NOMO-1 treated with dmso at 0.1 percent for 144 hours (cell line): ENCODE measurements around the gene FGFRL1.
"Not testable (repeated sequence)": the region's sequence is repeated elsewhere in the genome, so short reads cannot be mapped to it uniquely, and the experiment has no call there.

Experiments
- DNase-seq: peaks from one replicate; lab custom pipeline; 2025; ENCODE audit not compliant: unreplicated experiment; lab: John Stamatoyannopoulos, UW

Gene FGFRL1

DNA sequence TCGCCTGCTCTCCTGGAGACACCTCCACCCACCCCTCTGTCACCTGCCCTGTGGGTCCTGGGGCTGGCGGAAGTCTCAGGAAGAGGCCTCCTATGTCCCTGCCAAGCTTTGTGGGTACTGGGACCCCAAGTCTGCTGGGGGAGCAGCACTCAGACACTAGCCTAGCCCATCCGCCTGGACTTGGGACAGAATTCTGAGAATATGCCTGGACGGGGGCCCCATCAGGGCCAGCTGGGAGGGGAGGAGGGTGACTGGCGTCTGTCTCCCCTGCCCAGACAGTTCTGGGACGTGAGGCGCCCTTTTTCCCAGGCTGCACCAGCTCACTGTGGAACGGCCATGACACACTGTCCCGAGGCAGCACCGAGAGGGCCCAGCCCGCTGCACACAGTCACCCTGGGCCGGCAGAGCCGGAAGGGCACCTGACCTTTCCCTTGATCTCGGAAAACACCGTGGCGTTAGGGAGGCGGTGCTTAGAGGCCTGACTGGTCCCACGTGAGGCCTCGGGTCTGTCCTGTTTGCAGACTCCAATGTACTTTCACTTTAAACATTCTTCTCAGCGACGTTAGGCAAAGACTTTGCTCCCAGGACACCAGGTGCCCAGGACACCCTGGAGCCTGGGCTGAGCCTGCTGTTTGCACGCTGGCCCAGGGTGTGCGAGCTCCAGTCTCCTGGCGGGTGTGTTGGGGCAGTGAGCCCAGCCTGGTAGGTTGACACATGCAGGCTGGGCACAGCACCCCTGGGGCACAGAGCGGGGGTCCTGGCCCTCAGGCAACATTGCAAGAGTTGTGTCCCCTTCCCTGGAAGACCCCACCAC, 18.9 kb upstream of the FGFRL1 start:
- DNase-seq: no peak

- DNase-seq: no peak
These were observed 18.1 kb upstream of the FGFRL1 start, which contains the start of gene SLC26A1 for GRCh38 chr4:993111-994029. TSS of gene SLC26A1 (minus strand) at chr4:993404. CDS start at chr4:991703, 1,701 bp downstream.

- no peak for DNase-seq
These were observed 16.0 kb upstream of the FGFRL1 start for GRCh38 chr4:995311-996026.

GRCh38 chr4:996030-996996, 15.1 kb upstream of the FGFRL1 start:
- no peak for DNase-seq

DNA sequence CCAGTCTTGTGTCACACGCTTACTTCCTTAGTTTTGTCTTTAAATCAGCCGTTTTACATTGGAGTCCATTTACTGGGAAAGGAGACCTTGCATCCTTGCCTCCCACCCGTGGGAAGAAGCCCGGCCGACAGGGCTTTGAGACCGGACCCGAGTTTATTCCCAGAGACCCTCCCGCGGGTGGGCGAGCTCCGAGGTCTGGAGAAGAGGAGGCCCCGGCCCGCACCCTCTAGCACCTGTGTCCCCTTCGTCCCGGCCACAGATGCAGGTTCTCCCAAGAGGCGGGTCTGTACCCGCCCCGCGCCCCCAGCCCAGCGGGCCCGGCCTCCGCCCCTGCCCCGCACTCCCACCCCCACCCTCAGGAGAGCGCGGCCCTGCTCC, 14.4 kb upstream of the FGFRL1 start:
- DNase-seq: no peak

DNA sequence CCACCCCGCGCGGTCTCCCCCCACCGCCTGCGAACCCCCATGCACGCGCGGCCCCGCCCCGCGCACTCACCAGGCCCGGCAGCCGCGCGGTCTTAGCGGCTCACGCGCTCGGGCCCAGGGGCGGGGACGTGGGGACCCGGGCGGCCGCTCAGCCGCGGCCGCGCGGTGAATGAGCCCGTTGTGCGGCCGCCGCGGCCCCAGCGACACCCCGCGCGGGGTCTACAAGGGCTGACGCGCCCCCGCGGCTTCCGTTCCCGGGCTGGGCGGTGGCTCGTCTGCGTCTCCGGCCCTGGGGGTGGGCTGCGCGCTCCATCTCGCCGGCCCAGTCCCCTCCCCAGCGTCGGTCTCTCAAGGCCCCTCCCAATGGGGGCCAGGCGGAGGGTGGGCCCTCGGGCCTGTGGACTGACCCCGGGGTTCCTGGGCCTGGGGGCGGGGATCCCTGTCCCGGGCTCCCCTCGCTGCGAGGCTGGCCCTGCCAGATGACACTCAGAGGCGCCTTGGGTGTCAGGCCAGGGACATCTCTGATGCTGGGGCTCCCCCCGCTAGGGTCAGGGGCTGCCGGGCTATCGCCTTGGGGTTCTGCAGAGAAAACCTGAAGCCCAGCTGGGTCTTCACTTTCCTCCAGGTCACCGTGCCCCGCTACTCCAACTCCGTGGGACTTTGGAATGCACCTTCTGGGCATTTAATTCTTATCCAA, 13.9 kb upstream of the FGFRL1 start:
- no peak for DNase-seq

GRCh38 chr4:998096-998691, 13.2 kb upstream of the FGFRL1 start:
- DNase-seq: no peak

GRCh38 chr4:999240-999863, 12.1 kb upstream of the FGFRL1 start:
- DNase-seq: not testable (repeated sequence)

- DNase-seq: no peak
These were observed 11.5 kb upstream of the FGFRL1 start for GRCh38 chr4:999882-1000425.

GRCh38 chr4:1000686-1001260, 10.7 kb upstream of the FGFRL1 start:
- DNase-seq: no peak

- DNase-seq: no peak
These were observed 9.8 kb upstream of the FGFRL1 start for GRCh38 chr4:1001561-1002130.

DNA sequence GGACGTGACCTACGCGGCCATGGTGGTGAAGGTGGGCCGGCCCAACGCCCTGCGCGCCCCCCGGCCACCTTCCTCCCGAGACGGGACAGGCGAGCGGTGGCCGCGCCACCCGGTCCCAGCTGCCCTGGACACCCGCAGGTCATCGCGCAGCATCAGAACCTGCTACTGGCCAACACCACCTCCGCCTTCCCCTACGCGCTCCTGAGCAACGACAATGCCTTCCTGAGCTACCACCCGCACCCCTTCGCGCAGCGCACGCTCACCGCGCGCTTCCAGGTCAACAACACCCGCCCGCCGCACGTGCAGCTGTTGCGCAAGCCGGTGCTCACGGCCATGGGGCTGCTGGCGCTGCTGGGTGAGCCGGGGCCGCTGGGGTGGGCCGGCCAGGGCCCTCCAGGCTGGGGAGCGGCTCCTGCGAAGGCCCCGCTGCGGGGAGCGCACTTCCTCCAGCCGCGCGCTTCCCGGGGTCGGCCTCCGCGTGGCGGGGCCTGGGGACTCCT, 9.2 kb upstream of the FGFRL1 start:
- no peak for DNase-seq

- DNase-seq: no peak
These were observed 8.7 kb upstream of the FGFRL1 start for GRCh38 chr4:1002631-1003251.

DNA sequence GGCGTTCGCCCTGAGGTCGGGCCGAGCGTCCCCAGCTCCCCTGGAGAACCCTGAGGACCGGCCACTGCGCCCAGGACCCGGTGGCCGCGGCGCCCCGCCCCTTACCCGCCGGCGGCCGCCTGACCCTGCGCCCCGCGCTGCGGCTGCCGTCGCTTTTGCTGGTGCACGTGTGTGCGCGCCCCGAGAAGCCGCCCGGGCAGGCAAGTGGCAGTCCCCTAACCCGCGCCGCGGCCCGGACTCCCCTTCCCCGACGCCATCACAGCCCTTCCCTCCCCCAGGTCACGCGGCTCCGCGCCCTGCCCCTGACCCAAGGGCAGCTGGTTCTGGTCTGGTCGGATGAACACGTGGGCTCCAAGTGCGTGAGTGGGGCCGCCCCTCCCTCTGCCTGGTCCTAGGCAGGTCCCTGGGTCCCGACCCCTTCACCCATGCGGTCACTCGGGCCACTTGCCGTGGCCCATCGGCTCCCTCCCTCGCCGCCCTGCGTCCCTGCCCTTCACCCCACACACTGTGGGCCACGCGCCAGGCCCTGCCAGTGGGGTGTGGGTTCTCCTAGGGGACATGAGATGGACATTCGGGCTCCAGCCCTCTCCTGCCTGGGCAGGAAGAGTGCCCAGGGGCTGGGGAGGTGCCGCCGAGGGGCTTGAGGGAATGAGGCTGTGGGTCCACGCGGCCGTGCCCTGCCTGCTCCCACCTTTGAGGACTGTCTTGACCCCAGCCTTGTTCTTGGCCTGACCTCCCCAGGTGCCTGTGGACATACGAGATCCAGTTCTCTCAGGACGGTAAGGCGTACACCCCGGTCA, 8.0 kb upstream of the FGFRL1 start:
- no peak for DNase-seq

DNA sequence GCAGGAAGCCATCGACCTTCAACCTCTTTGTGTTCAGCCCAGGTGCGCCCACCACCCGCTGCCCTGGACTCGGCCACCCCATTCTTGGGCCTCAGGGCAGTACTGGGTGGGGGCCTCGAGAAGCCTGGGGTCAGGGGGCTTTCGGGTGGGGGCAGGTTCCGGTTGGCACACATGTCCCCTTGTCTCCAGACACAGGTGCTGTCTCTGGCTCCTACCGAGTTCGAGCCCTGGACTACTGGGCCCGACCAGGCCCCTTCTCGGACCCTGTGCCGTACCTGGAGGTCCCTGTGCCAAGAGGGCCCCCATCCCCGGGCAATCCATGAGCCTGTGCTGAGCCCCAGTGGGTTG, 7.4 kb upstream of the FGFRL1 start:
- DNase-seq: no peak
